Mesothelial cell of epicardium (in vitro differentiated cells): ENCODE results near the gene PRKD1. TPM values are rescaled to one million over a fixed set of nuclear protein-coding genes. Genes with fewer than 3 reads are reported as not detected.

Experiments used
- DNase-seq, 2 experiments: peaks; one replicate each; pipeline ENCODE4 v3.0.0; 2021; ENCODE audit warnings: low spot score in 2 of 2; ENCODE audit not compliant: unreplicated experiment in 2 of 2
- H3K27ac Mint-ChIP-seq: 2 replicates; pipeline ENCODE4 v1.8.0; 2021; ENCODE audit warnings: mixed read lengths
- H3K27me3 Mint-ChIP-seq: 2 replicates; pipeline ENCODE4 v1.8.0; 2021; ENCODE audit warnings: low read depth, mixed read lengths
- H3K36me3 Mint-ChIP-seq: 2 replicates; pipeline ENCODE4 v1.8.0; 2021; ENCODE audit warnings: mixed read lengths
- H3K4me1 Mint-ChIP-seq: 2 replicates; pipeline ENCODE4 v1.8.0; 2021; ENCODE audit warnings: mixed read lengths
- H3K4me3 Mint-ChIP-seq: 2 replicates; pipeline ENCODE4 v1.8.0; 2021; ENCODE audit warnings: mild to moderate bottlenecking, moderate library complexity, mixed read lengths
- H3K9me3 Mint-ChIP-seq: 2 replicates; pipeline ENCODE4 v1.8.0; 2021; ENCODE audit warnings: mixed read lengths
- total RNA-seq: library from RNA; stranded (reverse); gene quantifications from 3 replicates; pipeline ENCODE4 v1.2.1, GENCODE V29; 2021
- TF ChIP-seq, protein P1 (sequence below): fragments of 200-600 bp; sonication (generic); IDR thresholded peaks from one replicate; pipeline ENCODE4 v1.5.0; 2021; ENCODE audit warnings: antibody characterized with exemption; ENCODE audit not compliant: unreplicated experiment

The PRKD1 gene
- 25.3 to 27.3 TPM (median 26.8 TPM) in 3 replicates for total RNA-seq

DNA sequence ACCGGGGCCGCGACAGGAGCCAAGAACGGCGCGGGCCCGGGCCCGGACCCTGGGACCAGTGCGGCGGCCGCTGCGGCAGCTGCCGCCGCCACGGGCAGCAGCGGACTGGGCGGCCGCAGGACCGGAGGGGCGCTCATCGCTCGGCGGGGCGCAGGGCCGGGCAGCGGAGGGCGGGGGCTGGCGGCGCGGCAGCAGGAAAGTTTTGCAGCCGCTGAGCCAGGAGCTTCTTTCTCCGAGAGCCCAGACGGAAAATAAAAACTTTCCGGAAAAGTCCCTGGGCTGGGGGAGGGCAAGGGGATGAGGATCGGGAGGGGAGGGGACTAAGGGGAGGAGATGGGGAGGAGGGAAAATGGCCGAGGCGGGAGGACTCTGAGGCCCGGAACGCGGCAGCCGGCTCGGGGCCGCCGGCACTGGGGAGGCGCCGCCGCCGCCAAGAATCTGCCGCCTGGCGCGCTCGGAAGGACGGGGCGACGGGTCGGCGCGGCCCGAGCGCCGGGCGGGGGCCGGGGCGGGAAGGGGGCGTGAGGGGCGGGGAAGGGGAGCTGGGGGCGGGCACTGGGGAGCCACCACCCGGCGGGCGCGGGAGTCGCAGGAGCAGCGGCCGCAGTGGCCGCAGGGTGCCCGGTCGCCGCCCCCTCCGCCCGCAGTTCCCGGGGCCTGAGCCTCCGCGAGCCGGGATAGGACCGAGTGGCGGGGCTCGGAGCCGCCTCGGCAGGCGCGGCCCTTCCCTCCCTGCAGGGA lies at the start of gene PRKD1:
Gene PRKD1 (minus strand): TSS at position 472 of the 741 bp plus-strand sequence.
- Mint-ChIP-seq H3K27me3 (no peaks in the 10 kb centered on the region), H3K9me3 (no peaks in the 10 kb centered on the region), H3K4me1 (peaks cover 31% of the 10 kb centered on the region), H3K27ac (peak within 1 kb of the TSS; percentile 60), H3K36me3 (no peaks in the 10 kb centered on the region), H3K4me3 (peak within 1 kb of the TSS; percentile 88)
- TF ChIP-seq, protein P1, sequence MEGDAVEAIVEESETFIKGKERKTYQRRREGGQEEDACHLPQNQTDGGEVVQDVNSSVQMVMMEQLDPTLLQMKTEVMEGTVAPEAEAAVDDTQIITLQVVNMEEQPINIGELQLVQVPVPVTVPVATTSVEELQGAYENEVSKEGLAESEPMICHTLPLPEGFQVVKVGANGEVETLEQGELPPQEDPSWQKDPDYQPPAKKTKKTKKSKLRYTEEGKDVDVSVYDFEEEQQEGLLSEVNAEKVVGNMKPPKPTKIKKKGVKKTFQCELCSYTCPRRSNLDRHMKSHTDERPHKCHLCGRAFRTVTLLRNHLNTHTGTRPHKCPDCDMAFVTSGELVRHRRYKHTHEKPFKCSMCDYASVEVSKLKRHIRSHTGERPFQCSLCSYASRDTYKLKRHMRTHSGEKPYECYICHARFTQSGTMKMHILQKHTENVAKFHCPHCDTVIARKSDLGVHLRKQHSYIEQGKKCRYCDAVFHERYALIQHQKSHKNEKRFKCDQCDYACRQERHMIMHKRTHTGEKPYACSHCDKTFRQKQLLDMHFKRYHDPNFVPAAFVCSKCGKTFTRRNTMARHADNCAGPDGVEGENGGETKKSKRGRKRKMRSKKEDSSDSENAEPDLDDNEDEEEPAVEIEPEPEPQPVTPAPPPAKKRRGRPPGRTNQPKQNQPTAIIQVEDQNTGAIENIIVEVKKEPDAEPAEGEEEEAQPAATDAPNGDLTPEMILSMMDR: no peak
- peak; percentile 48 to 62 for DNase-seq

DNA sequence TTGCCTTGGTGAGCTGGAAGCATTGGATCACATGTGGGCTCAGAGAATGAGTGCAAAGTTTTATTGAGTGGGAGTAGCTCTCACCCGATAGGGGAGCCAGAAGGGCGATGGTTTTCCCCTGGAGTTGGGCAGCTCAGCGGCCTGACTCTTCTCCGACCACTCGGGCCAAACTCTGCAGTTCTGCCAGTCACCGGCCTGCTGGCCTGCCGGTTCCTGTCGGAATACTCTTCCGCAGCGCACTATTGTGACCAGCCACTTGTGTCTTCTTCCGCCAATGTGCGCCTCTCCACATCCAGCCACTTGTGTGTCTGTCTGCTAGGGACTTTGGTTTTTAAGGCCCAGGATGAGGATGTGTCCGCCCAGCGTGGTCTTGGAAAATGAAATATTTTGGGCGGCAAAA lies 43.5 kb upstream of the PRKD1 start:
- TF ChIP-seq, protein P1: no peak
- no peaks in the 10 kb centered on the region for H3K27me3 Mint-ChIP-seq
- H3K27ac Mint-ChIP-seq: no peak overlapping the region
- H3K9me3 Mint-ChIP-seq: peaks cover 19% of the 10 kb centered on the region
- DNase-seq: no peak
- H3K4me1 Mint-ChIP-seq: no peaks in the 10 kb centered on the region
- H3K36me3 Mint-ChIP-seq: no peaks in the 10 kb centered on the region
- H3K4me3 Mint-ChIP-seq: no peak overlapping the region

DNA sequence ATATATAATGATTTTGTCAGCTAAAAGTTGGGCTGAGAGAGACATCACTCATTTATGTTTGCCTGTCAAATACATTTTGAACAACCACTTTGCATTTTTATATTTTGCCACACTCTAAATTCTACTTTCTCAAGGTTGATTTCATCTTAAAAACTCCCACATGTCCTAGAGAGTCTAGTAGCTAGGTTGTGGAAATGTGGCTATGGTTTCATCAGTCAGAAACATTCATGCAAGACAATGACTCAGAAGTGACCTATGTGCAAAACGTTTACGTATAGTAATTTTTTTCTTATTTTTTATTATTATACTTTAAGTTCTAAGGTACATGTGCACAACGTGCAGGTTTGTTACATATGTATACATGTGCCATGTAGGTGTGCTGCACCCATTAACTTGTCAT lies 27.4 kb upstream of the PRKD1 start:
- Mint-ChIP-seq H3K36me3 (no peaks in the 10 kb centered on the region), H3K4me3 (no peak overlapping the region), H3K27ac (no peak overlapping the region), H3K4me1 (no peaks in the 10 kb centered on the region), H3K9me3 (peaks cover 22% of the 10 kb centered on the region), H3K27me3 (peaks cover 2% of the 10 kb centered on the region)
- TF ChIP-seq, protein P1: no peak
- DNase-seq: no peak

DNA sequence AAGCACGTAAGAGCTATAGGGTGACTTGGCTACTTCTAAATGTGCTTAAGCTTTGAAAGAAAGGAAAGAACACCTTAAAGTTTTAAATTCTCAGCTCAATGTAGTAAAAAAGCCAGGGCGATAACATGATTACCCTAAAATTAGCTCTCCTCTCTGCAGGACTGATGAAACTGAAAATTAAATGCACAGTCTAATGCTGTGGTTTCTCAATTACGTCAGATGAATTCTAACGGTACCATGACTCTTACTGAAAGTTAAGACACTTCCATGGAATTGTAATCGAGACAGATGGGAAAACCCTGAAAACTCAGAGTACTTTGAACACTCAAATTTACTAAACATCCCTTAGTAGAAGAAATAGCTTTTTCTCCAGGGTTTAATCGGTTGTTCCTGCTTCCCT lies 25.9 kb upstream of the PRKD1 start:
- TF ChIP-seq, protein P1: no peak
- DNase-seq: no peak
- Mint-ChIP-seq H3K9me3 (peaks cover 15% of the 10 kb centered on the region), H3K27me3 (peaks cover 2% of the 10 kb centered on the region), H3K4me1 (no peaks in the 10 kb centered on the region), H3K4me3 (no peak overlapping the region), H3K36me3 (no peaks in the 10 kb centered on the region), H3K27ac (no peak overlapping the region)

DNA sequence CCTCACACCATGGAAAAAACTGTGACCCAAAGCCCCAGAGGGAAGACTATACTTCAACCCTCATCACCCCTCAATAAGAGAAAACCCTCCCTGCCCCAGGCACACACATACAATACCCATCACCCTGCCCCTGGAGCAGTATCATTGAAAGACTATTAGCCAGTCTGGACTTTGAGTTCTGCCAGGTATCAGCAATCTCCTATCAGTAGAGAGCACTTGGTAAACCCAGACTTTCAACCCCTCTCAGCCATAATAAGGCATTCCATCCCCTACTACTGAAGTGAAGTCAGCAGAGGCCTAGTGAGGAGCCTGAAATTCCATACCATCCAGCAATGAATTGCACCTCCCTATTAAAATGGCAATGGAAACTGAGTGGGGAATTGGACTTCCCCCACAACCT lies 16.4 kb upstream of the PRKD1 start:
- peaks cover 8% of the 10 kb centered on the region for H3K36me3 Mint-ChIP-seq
- no peaks in the 10 kb centered on the region for H3K27me3 Mint-ChIP-seq
- H3K27ac Mint-ChIP-seq: no peak overlapping the region
- TF ChIP-seq, protein P1: no peak
- no peak overlapping the region for H3K4me3 Mint-ChIP-seq
- H3K4me1 Mint-ChIP-seq: no peaks in the 10 kb centered on the region
- DNase-seq: no peak
- peaks cover 22% of the 10 kb centered on the region for H3K9me3 Mint-ChIP-seq
